AG04450 (cell line): ENCODE results near the gene ARHGDIG. TPM values are rescaled to one million over a fixed set of nuclear protein-coding genes. Genes with fewer than 3 reads are reported as not detected.

Source experiments
- CTCF ChIA-PET: fragments of 300-600, 350-600 bp; formaldehyde crosslinking; extraction: SDS; loops from one replicate; lab custom pipeline; 2022; ENCODE audit warnings: antibody characterized with exemption, inconsistent platforms; lab: Charles Lee
- POLR2A ChIA-PET: fragments of 350-600 bp; formaldehyde crosslinking; extraction: SDS; loops from one replicate; lab custom pipeline; 2021; ENCODE audit warnings: antibody characterized with exemption, inconsistent platforms; lab: Yijun Ruan, JAX
- DNase-seq: peaks from one replicate; pipeline ENCODE4 v3.0.0-alpha.2; 2011; ENCODE audit warnings: low read depth, low spot score
- H3K27ac ChIP-seq: one replicate; pipeline ENCODE4 v1.5.1; 2012; ENCODE audit warnings: low read depth, low read length, control low read depth
- H3K27me3 ChIP-seq: one replicate; pipeline ENCODE4 v1.6.0; 2012; ENCODE audit warnings: low read length; ENCODE audit not compliant: control insufficient read depth, insufficient read depth
- H3K4me3 ChIP-seq: 2 replicates; pipeline ENCODE4 v1.5.1; 2011; ENCODE audit warnings: mild to moderate bottlenecking, low read depth, low read length, control low read depth
- H3K9me3 ChIP-seq: 2 replicates; pipeline ENCODE4 v1.5.1; 2012; ENCODE audit warnings: low read length; ENCODE audit not compliant: control insufficient read depth, insufficient read depth
- CTCF ChIP-seq: IDR thresholded peaks from 2 replicates; pipeline ENCODE4 v1.5.1; 2011; ENCODE audit warnings: low read depth, low read length, control low read depth, inconsistent platforms
- polyA plus RNA-seq: library from polyadenylated mRNA; depleted of rRNA; stranded (reverse); fragments of >200 nt; gene quantifications from 2 replicates; pipeline ENCODE4 v1.2.3, GENCODE V29; 2011

Gene ARHGDIG
- polyA plus RNA-seq, 1 experiment = not detected

- H3K9me3 ChIP-seq = peaks cover 28% of the 10 kb centered on the region
- POLR2A ChIA-PET = no interaction called here
- CTCF ChIA-PET = no interaction called here
Observed at GRCh38 chr16:284204-285120, 4.1 kb downstream of the ARHGDIG start.

GRCh38 chr16:285146-286055, 5.0 kb downstream of the ARHGDIG start:
- TF ChIP-seq CTCF = no peak
- ChIA-PET CTCF (no interaction called here), POLR2A (no interaction called here)
- Histone ChIP-seq H3K9me3 (peaks cover 28% of the 10 kb centered on the region), H3K27ac (no peak overlapping the region), H3K4me3 (no peak overlapping the region), H3K27me3 (peaks cover 13% of the 10 kb centered on the region)
- no peak for DNase-seq

More at GRCh38 chr16:284204-285120, 4.1 kb downstream of the ARHGDIG start:
- no peak overlapping the region for H3K4me3 ChIP-seq
- no peak for DNase-seq
- no peak overlapping the region for H3K27ac ChIP-seq
- TF ChIP-seq CTCF = no peak
- H3K27me3 ChIP-seq = peaks cover 19% of the 10 kb centered on the region

- TF ChIP-seq CTCF = no peak
- ChIA-PET CTCF (no interaction called here), POLR2A (no interaction called here)
- no peak overlapping the region for H3K27ac ChIP-seq
- H3K4me3 ChIP-seq = no peak overlapping the region
- H3K27me3 ChIP-seq = peaks cover 4% of the 10 kb centered on the region
- peaks cover 25% of the 10 kb centered on the region for H3K9me3 ChIP-seq
- DNase-seq = no peak
Observed at GRCh38 chr16:286491-287297, 6.3 kb downstream of the ARHGDIG start.

- Histone ChIP-seq H3K27me3 (no peaks in the 10 kb centered on the region), H3K9me3 (peaks cover 25% of the 10 kb centered on the region), H3K4me3 (no peak overlapping the region), H3K27ac (no peak overlapping the region)
- TF ChIP-seq CTCF = no peak
- POLR2A ChIA-PET = no interaction called here
- no peak for DNase-seq
- CTCF ChIA-PET = no interaction called here
Observed at GRCh38 chr16:287298-287811, 7.0 kb downstream of the ARHGDIG start.
